Measurements from ENCODE around the gene LARGE1.
A peak's percentile ranks its signal among the peaks of the same experiment; 100 is the strongest.

LARGE1 gene

GRCh38 chr22:33854724-33855123 lies 65.6 kb downstream of the LARGE1 start:
- H3K36me3 ChIP-seq = peaks cover 0 to 50% (median 0%) of the 10 kb centered on the region in 11 experiments; a peak in 4 of 22 replicates
- no peak overlapping the region for H3K9ac ChIP-seq
- H3K27me3 ChIP-seq = no peaks in the 10 kb centered on the region
- H3K27ac ChIP-seq = peak overlapping the region in 7 of 11 experiments; percentile 54 to 63 (median 60); a peak in 9 of 22 replicates
- H3K9me3 ChIP-seq (replicated peaks in 1 of 11) = peaks cover 0 to 15% (median 5%) of the 10 kb centered on the region in 11 experiments; a peak in 8 of 22 replicates
- H3K4me3 ChIP-seq = no peak overlapping the region
- peaks cover 32 to 48% (median 39%) of the 10 kb centered on the region in 10 experiments for H3K4me1 ChIP-seq
- peaks cover 0 to 60% (median 27%) of the 10 kb centered on the region in 11 experiments; a peak in 11 of 22 replicates for H4K20me1 ChIP-seq
- TF ChIP-seq Cebpa-rat (IDR thresholded peaks at IDR 0.05) = no peak
- H3K4me2 ChIP-seq = peak overlapping the region; percentile 64 to 96 (median 80); a peak in 13 of 22 replicates

GRCh38 chr22:33853200-33854097 lies 66.8 kb downstream of the LARGE1 start:
- Histone ChIP-seq H3K9ac (peak overlapping the region; percentile 38 to 72 (median 52); a peak in 21 of 22 replicates), H3K36me3 (peaks cover 0 to 62% (median 8%) of the 10 kb centered on the region in 11 experiments; a peak in 12 of 22 replicates), H3K4me2 (peak overlapping the region; percentile 64 to 96 (median 80)), H3K9me3 (replicated peaks in 1 of 11) (peaks cover 2 to 26% (median 15%) of the 10 kb centered on the region in 11 experiments; a peak in 21 of 22 replicates), H3K27me3 (no peaks in the 10 kb centered on the region), H3K4me3 (peak overlapping the region; percentile 5 to 60 (median 46); a peak in 18 of 20 replicates), H3K4me1 (peaks cover 32 to 48% (median 39%) of the 10 kb centered on the region in 10 experiments), H4K20me1 (peaks cover 0 to 55% (median 25%) of the 10 kb centered on the region in 11 experiments; a peak in 11 of 22 replicates), H3K27ac (peak overlapping the region in 10 of 11 experiments; percentile 16 to 64 (median 58); a peak in 19 of 22 replicates)
- TF ChIP-seq Cebpa-rat (IDR thresholded peaks at IDR 0.05) = no peak

- no peaks in the 10 kb centered on the region for H3K27me3 ChIP-seq
- no peak overlapping the region for H3K27ac ChIP-seq
- peaks cover 0 to 48% (median 16%) of the 10 kb centered on the region in 11 experiments; a peak in 10 of 22 replicates for H4K20me1 ChIP-seq
- no peak overlapping the region for H3K4me3 ChIP-seq
- TF ChIP-seq Cebpa-rat (IDR thresholded peaks at IDR 0.05) = no peak
- peaks cover 32 to 42% (median 39%) of the 10 kb centered on the region in 10 experiments for H3K4me1 ChIP-seq
- H3K36me3 ChIP-seq = peaks cover 4 to 70% (median 21%) of the 10 kb centered on the region in 11 experiments; a peak in 16 of 22 replicates
- no peak overlapping the region for H3K9ac ChIP-seq
- peak overlapping the region in 8 of 11 experiments; percentile 4 to 82 (median 22); a peak in 12 of 22 replicates for H3K4me2 ChIP-seq
- H3K9me3 ChIP-seq (replicated peaks in 1 of 11) = peaks cover 18 to 35% (median 31%) of the 10 kb centered on the region in 11 experiments
Observed at GRCh38 chr22:33851821-33852384, 68.4 kb downstream of the LARGE1 start.

DNA sequence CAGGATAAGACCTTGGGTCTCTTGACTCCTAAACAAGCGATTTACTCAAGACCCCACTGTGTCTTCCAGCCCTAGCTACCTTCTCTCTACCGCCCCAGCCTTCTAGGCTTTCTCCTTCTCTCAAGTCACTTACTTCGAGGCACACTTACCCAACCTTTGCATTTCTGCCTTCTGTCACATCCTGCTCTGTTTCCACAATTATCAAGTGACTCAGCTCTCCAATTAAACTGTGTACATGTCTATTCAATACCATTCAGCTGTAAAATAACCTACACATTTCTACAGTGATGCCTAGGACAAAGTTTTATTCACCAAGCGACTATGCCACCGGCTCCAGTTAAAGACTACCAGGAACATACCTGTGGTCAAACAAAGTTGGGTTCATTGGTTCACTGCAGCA lies 69.0 kb downstream of the LARGE1 start:
- peaks cover 32 to 42% (median 39%) of the 10 kb centered on the region in 10 experiments for H3K4me1 ChIP-seq
- H3K4me2 ChIP-seq = peak overlapping the region in 8 of 11 experiments; percentile 4 to 58 (median 22); a peak in 14 of 22 replicates
- no peak overlapping the region for H3K27ac ChIP-seq

GRCh38 chr22:33850724-33851123 lies 69.6 kb downstream of the LARGE1 start:
- Histone ChIP-seq H3K4me2 (peak overlapping the region in 1 of 11 experiments; percentile 18; a peak in 1 of 22 replicates), H3K4me3 (no peak overlapping the region)

More for the DNA sequence above, 69.0 kb downstream of the LARGE1 start:
- Histone ChIP-seq H4K20me1 (peaks cover 0 to 42% (median 14%) of the 10 kb centered on the region in 11 experiments; a peak in 10 of 22 replicates), H3K36me3 (peaks cover 4 to 68% (median 22%) of the 10 kb centered on the region in 11 experiments; a peak in 16 of 22 replicates), H3K4me3 (no peak overlapping the region), H3K9me3 (replicated peaks in 1 of 11) (peaks cover 22 to 40% (median 36%) of the 10 kb centered on the region in 11 experiments), H3K27me3 (no peaks in the 10 kb centered on the region), H3K9ac (no peak overlapping the region)
- no peak for TF ChIP-seq Cebpa-rat (IDR thresholded peaks at IDR 0.05)

DNA sequence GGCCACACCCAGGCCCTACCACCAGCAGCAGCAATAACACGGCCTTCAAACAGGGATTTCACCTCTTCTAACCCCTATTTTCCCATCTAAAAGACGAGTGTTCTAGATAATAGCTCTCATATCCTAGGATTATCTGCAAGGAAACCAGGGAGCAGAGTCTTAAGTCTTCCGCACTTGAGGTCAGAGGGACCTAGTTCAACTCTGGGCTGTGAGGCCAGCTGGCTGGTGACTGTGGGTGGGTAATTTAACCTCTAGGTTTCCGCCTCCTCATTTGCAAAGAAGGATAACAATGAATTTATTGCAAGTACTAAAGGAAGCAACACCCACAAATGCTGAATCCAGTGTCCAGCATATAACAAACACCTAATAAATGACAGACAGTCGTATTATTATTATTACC lies 70.1 kb downstream of the LARGE1 start:
- Histone ChIP-seq H3K4me2 (no peak overlapping the region), H4K20me1 (peaks cover 0 to 34% (median 10%) of the 10 kb centered on the region in 11 experiments; a peak in 10 of 22 replicates), H3K4me1 (peaks cover 32 to 42% (median 39%) of the 10 kb centered on the region in 10 experiments), H3K9me3 (replicated peaks in 1 of 11) (peaks cover 22 to 50% (median 44%) of the 10 kb centered on the region in 11 experiments), H3K4me3 (no peak overlapping the region), H3K27ac (no peak overlapping the region), H3K9ac (no peak overlapping the region), H3K27me3 (no peaks in the 10 kb centered on the region), H3K36me3 (peaks cover 4 to 62% (median 22%) of the 10 kb centered on the region in 11 experiments; a peak in 16 of 22 replicates)
- no peak for TF ChIP-seq Cebpa-rat (IDR thresholded peaks at IDR 0.05)

More at GRCh38 chr22:33850724-33851123, 69.6 kb downstream of the LARGE1 start:
- Histone ChIP-seq H3K4me1 (peaks cover 32 to 42% (median 39%) of the 10 kb centered on the region in 10 experiments), H3K27ac (no peak overlapping the region), H3K36me3 (peaks cover 4 to 63% (median 22%) of the 10 kb centered on the region in 11 experiments; a peak in 16 of 22 replicates), H3K27me3 (no peaks in the 10 kb centered on the region), H3K9me3 (replicated peaks in 1 of 11) (peaks cover 22 to 44% (median 38%) of the 10 kb centered on the region in 11 experiments), H4K20me1 (peaks cover 0 to 37% (median 10%) of the 10 kb centered on the region in 11 experiments; a peak in 10 of 22 replicates), H3K9ac (no peak overlapping the region)
- TF ChIP-seq Cebpa-rat (IDR thresholded peaks at IDR 0.05) = no peak

- Histone ChIP-seq H3K4me2 (no peak overlapping the region), H3K9ac (no peak overlapping the region), H3K4me3 (no peak overlapping the region), H3K9me3 (replicated peaks in 1 of 11) (peaks cover 22 to 55% (median 45%) of the 10 kb centered on the region in 11 experiments), H3K27ac (no peak overlapping the region), H3K27me3 (no peaks in the 10 kb centered on the region), H4K20me1 (peaks cover 0 to 35% (median 8%) of the 10 kb centered on the region in 11 experiments; a peak in 11 of 22 replicates), H3K36me3 (peaks cover 4 to 59% (median 22%) of the 10 kb centered on the region in 11 experiments; a peak in 16 of 22 replicates), H3K4me1 (peaks cover 21 to 38% (median 26%) of the 10 kb centered on the region in 10 experiments)
- no peak for TF ChIP-seq Cebpa-rat (IDR thresholded peaks at IDR 0.05)
Observed at GRCh38 chr22:33848251-33848650, 72.0 kb downstream of the LARGE1 start.

- TF ChIP-seq Cebpa-rat (IDR thresholded peaks at IDR 0.05) = no peak
- H3K9ac ChIP-seq = no peak overlapping the region
- no peak overlapping the region for H3K4me3 ChIP-seq
- peaks cover 20 to 47% (median 34%) of the 10 kb centered on the region in 10 experiments for H3K4me1 ChIP-seq
- peaks cover 4 to 56% (median 34%) of the 10 kb centered on the region in 11 experiments; a peak in 15 of 22 replicates for H4K20me1 ChIP-seq
- H3K4me2 ChIP-seq = 0 out of 22 replicates have a peak overlapping the region, but pooled peaks of 1 of the 11 experiments have one; percentile 12
- H3K27ac ChIP-seq = no peak overlapping the region
- H3K27me3 ChIP-seq = no peaks in the 10 kb centered on the region
- peaks cover 4 to 34% (median 22%) of the 10 kb centered on the region in 11 experiments; a peak in 16 of 22 replicates for H3K36me3 ChIP-seq
- peaks cover 22 to 45% (median 38%) of the 10 kb centered on the region in 11 experiments for H3K9me3 ChIP-seq (replicated peaks in 1 of 11)
Observed at GRCh38 chr22:33844273-33844672, 76.0 kb downstream of the LARGE1 start.

Measured in BLaER1 treated with 17β-estradiol and CSF1 and Interleukin-3, amounts not matched to agents 10 nM and 100 nM (cell line).